ENCODE results near the gene TANC2.

TANC2 gene

DNA sequence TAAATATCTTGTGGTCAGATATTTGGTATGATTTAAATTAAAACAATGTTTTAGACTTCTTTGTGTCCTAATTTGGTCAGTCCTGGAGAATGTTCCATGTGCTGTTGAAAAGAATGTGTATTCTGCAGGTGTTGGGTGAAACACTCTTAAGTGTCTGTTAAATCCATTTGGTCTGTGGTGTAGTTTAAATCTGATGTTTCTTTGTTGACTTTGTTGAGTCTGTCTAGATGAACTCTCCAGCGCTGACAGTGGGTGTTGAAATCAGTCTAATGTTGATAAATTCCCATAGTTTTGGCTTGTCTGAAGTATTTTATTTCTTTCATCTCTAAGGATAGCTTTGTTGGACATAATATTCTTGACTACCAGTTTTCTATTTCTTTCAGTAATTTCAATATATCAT, 18.8 kb downstream of the TANC2 start:
- H3K27ac ChIP-seq (ENCODE audit: low read depth, low read length), result no peak overlapping the region
- no peak overlapping the region for H3K23ac ChIP-seq (ENCODE audit: low read length)
- H3K79me2 ChIP-seq (ENCODE audit: control insufficient read depth, insufficient read depth, low read length, poor library complexity), result peaks cover 21% of the 10 kb centered on the region
- no peak overlapping the region for H3K4me3 ChIP-seq (ENCODE audit: low read depth, low read length)
- H4K8ac ChIP-seq (ENCODE audit: low read depth, low read length), result no peak overlapping the region
- peaks cover 3% of the 10 kb centered on the region for H3K79me1 ChIP-seq (ENCODE audit: low read length)
- peaks cover 19 to 20% of the 10 kb centered on the region in 2 experiments for H3K4me1 ChIP-seq (ENCODE audit: control insufficient read depth in 1 of 2, insufficient read depth in 2 of 2, low read length in 2 of 2)
- no peaks in the 10 kb centered on the region for H3K9me3 ChIP-seq (ENCODE audit: insufficient read depth, low read depth, low read length)
- H4K12ac ChIP-seq (ENCODE audit: low read depth, low read length), result no peak overlapping the region
- H4K91ac ChIP-seq (ENCODE audit: low read depth, low read length), result no peak overlapping the region
- H2AK5ac ChIP-seq (ENCODE audit: low read length), result no peak overlapping the region
- no CpG with 5 or more reads among the region's 1 CpG for WGBS (ENCODE audit: extremely low coverage, insufficient coverage, insufficient read length)
- H3K36me3 ChIP-seq (ENCODE audit: control insufficient read depth in 1 of 2, insufficient read depth in 2 of 2, low read length in 2 of 2), result peaks cover 0 to 3% of the 10 kb centered on the region in 2 experiments
- H3K4me2 ChIP-seq (ENCODE audit: low read length), result no peak overlapping the region
- no peak overlapping the region for H2AFZ ChIP-seq (ENCODE audit: insufficient read depth, low read length, poor library complexity)
- H3K9ac ChIP-seq (ENCODE audit: low read length), result no peak overlapping the region
- H2BK120ac ChIP-seq (ENCODE audit: insufficient read depth, low read length, poor library complexity), result no peak overlapping the region
- H2BK5ac ChIP-seq (ENCODE audit: low read depth, low read length, poor library complexity), result no peak overlapping the region
- no peak overlapping the region for H2BK12ac ChIP-seq (ENCODE audit: low read length)
- H3K14ac ChIP-seq (ENCODE audit: low read length), result no peak overlapping the region
- H3K27me3 ChIP-seq (ENCODE audit: insufficient read depth, low read length), result no peaks in the 10 kb centered on the region
- H3K18ac ChIP-seq (ENCODE audit: low read length), result no peak overlapping the region
- H3K4ac ChIP-seq (ENCODE audit: low read depth, low read length), result no peak overlapping the region
- DNase-seq, result no peak

DNA sequence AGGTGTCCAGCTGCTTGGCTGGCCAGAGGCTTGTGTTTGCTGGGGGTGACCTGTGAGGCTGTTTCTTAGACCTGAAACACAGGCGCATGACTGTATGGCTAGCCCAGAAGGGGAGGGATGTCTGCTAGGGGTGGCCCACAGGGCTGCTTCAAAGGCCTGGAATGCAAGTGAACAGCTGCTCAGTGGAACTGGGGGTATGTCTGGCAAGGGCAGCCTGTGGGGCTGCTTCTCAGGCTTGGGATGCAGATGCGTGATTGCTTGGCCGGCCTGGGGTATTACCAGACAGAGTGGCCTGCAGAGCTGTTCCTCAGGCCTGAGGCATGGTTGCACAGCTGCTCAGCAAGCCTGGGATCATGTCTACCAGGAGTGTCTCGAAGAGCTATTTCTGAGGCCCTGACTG, 20.5 kb downstream of the TANC2 start:
- no peak overlapping the region for H3K23ac ChIP-seq (ENCODE audit: low read length)
- H2AK5ac ChIP-seq (ENCODE audit: low read length), result no peak overlapping the region
- H3K9me3 ChIP-seq (ENCODE audit: insufficient read depth, low read depth, low read length), result no peaks in the 10 kb centered on the region
- H4K12ac ChIP-seq (ENCODE audit: low read depth, low read length), result no peak overlapping the region
- H3K18ac ChIP-seq (ENCODE audit: low read length), result no peak overlapping the region
- H2BK120ac ChIP-seq (ENCODE audit: insufficient read depth, low read length, poor library complexity), result no peak overlapping the region
- no peak overlapping the region for H3K27ac ChIP-seq (ENCODE audit: low read depth, low read length)
- no peak overlapping the region for H3K9ac ChIP-seq (ENCODE audit: low read length)
- no peak overlapping the region for H2BK12ac ChIP-seq (ENCODE audit: low read length)
- peak overlapping the region; percentile 99 for H3K4ac ChIP-seq (ENCODE audit: low read depth, low read length)
- peaks cover 31% of the 10 kb centered on the region for H3K79me2 ChIP-seq (ENCODE audit: control insufficient read depth, insufficient read depth, low read length, poor library complexity)
- peak overlapping the region; percentile 11 for H3K4me2 ChIP-seq (ENCODE audit: low read length)
- H2BK5ac ChIP-seq (ENCODE audit: low read depth, low read length, poor library complexity), result no peak overlapping the region
- no CpG with 5 or more reads among the region's 4 CpGs for WGBS (ENCODE audit: extremely low coverage, insufficient coverage, insufficient read length)
- no peak overlapping the region for H2AFZ ChIP-seq (ENCODE audit: insufficient read depth, low read length, poor library complexity)
- no peak overlapping the region for H3K4me3 ChIP-seq (ENCODE audit: low read depth, low read length)
- DNase-seq, result peak; percentile 41 to 49
- no peak overlapping the region for H4K8ac ChIP-seq (ENCODE audit: low read depth, low read length)
- no peak overlapping the region for H3K14ac ChIP-seq (ENCODE audit: low read length)
- peaks cover 3% of the 10 kb centered on the region for H3K79me1 ChIP-seq (ENCODE audit: low read length)
- H3K27me3 ChIP-seq (ENCODE audit: insufficient read depth, low read length), result no peaks in the 10 kb centered on the region
- peaks cover 0 to 3% of the 10 kb centered on the region in 2 experiments for H3K36me3 ChIP-seq (ENCODE audit: control insufficient read depth in 1 of 2, insufficient read depth in 2 of 2, low read length in 2 of 2)
- H3K4me1 ChIP-seq (ENCODE audit: control insufficient read depth in 1 of 2, insufficient read depth in 2 of 2, low read length in 2 of 2), result peaks cover 19% of the 10 kb centered on the region in 2 experiments
- no peak overlapping the region for H4K91ac ChIP-seq (ENCODE audit: low read depth, low read length)

DNA sequence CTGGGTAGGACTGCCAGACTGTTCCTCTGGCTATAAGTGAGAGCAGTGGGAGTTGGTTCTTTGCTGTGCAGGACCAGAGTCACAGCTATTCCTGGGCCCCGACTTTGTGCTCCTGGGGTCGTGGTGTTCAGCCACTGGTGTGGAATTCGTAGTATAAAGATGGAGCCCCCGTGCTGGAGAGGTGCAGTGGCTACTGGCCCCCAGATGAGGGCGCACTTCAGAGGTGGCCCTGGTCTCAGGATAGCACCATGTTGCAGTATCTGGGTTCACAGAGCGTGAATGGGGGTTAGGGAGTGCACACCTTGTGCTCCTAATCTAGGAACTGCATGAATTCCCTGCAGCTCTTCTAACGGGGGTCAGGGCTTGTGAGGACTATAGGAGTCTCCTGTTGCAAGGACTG, 21.1 kb downstream of the TANC2 start:
- Histone ChIP-seq H3K14ac (ENCODE audit: low read length) (no peak overlapping the region), H3K4me1 (ENCODE audit: control insufficient read depth in 1 of 2, insufficient read depth in 2 of 2, low read length in 2 of 2) (peaks cover 19% of the 10 kb centered on the region in 2 experiments), H4K8ac (ENCODE audit: low read depth, low read length) (no peak overlapping the region), H3K4ac (ENCODE audit: low read depth, low read length) (peak overlapping the region; percentile 99), H3K9ac (ENCODE audit: low read length) (no peak overlapping the region), H3K27ac (ENCODE audit: low read depth, low read length) (no peak overlapping the region), H3K4me2 (ENCODE audit: low read length) (no peak overlapping the region), H3K36me3 (ENCODE audit: control insufficient read depth in 1 of 2, insufficient read depth in 2 of 2, low read length in 2 of 2) (no peaks in the 10 kb centered on the region), H3K79me1 (ENCODE audit: low read length) (peaks cover 3% of the 10 kb centered on the region), H2BK120ac (ENCODE audit: insufficient read depth, low read length, poor library complexity) (no peak overlapping the region), H3K9me3 (ENCODE audit: insufficient read depth, low read depth, low read length) (no peaks in the 10 kb centered on the region), H2AK5ac (ENCODE audit: low read length) (no peak overlapping the region), H4K91ac (ENCODE audit: low read depth, low read length) (no peak overlapping the region), H2AFZ (ENCODE audit: insufficient read depth, low read length, poor library complexity) (no peak overlapping the region), H3K23ac (ENCODE audit: low read length) (no peak overlapping the region), H3K18ac (ENCODE audit: low read length) (no peak overlapping the region), H3K27me3 (ENCODE audit: insufficient read depth, low read length) (no peaks in the 10 kb centered on the region), H3K4me3 (ENCODE audit: low read depth, low read length) (no peak overlapping the region), H4K12ac (ENCODE audit: low read depth, low read length) (no peak overlapping the region), H3K79me2 (ENCODE audit: control insufficient read depth, insufficient read depth, low read length, poor library complexity) (peaks cover 27% of the 10 kb centered on the region), H2BK12ac (ENCODE audit: low read length) (no peak overlapping the region), H2BK5ac (ENCODE audit: low read depth, low read length, poor library complexity) (no peak overlapping the region)
- WGBS (ENCODE audit: extremely low coverage, insufficient coverage, insufficient read length), result no CpG with 5 or more reads among the region's 7 CpGs
- DNase-seq, result no peak

DNA sequence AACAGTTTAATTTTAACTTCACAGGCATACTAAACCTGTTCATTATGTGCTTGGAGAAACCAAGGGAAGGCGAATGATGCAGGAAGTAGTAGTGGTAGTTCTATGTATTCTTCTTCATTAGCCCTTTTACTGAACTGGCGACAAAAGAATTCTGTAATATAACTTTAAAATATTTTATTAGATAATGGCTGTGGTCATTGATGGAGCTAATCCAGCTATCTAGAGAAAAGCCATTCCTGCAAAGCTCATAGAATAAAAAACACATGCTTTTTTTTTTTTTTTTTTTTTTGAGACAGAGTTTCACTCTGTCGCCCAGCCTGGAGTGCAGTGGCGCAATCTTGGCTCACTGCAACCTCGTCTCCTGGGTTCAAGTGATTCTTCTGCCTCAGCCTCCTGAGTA, 23.5 kb downstream of the TANC2 start:
- Histone ChIP-seq H3K4ac (ENCODE audit: low read depth, low read length) (peak overlapping the region; percentile 68), H3K79me2 (ENCODE audit: control insufficient read depth, insufficient read depth, low read length, poor library complexity) (peaks cover 27% of the 10 kb centered on the region), H3K79me1 (ENCODE audit: low read length) (peaks cover 3% of the 10 kb centered on the region), H3K9ac (ENCODE audit: low read length) (no peak overlapping the region), H4K12ac (ENCODE audit: low read depth, low read length) (no peak overlapping the region), H2BK120ac (ENCODE audit: insufficient read depth, low read length, poor library complexity) (no peak overlapping the region), H3K27me3 (ENCODE audit: insufficient read depth, low read length) (no peaks in the 10 kb centered on the region), H3K27ac (ENCODE audit: low read depth, low read length) (no peak overlapping the region), H4K91ac (ENCODE audit: low read depth, low read length) (no peak overlapping the region), H3K18ac (ENCODE audit: low read length) (no peak overlapping the region), H3K4me2 (ENCODE audit: low read length) (no peak overlapping the region), H2BK12ac (ENCODE audit: low read length) (no peak overlapping the region), H3K4me1 (ENCODE audit: control insufficient read depth in 1 of 2, insufficient read depth in 2 of 2, low read length in 2 of 2) (peaks cover 19% of the 10 kb centered on the region in 2 experiments), H3K23ac (ENCODE audit: low read length) (no peak overlapping the region), H2AFZ (ENCODE audit: insufficient read depth, low read length, poor library complexity) (no peak overlapping the region), H3K36me3 (ENCODE audit: control insufficient read depth in 1 of 2, insufficient read depth in 2 of 2, low read length in 2 of 2) (no peaks in the 10 kb centered on the region), H3K9me3 (ENCODE audit: insufficient read depth, low read depth, low read length) (no peaks in the 10 kb centered on the region), H4K8ac (ENCODE audit: low read depth, low read length) (no peak overlapping the region), H3K4me3 (ENCODE audit: low read depth, low read length) (no peak overlapping the region), H2AK5ac (ENCODE audit: low read length) (no peak overlapping the region), H3K14ac (ENCODE audit: low read length) (no peak overlapping the region), H2BK5ac (ENCODE audit: low read depth, low read length, poor library complexity) (no peak overlapping the region)
- WGBS (ENCODE audit: extremely low coverage, insufficient coverage, insufficient read length), result no CpG with 5 or more reads among the region's 5 CpGs
- no peak for DNase-seq
